ENCODE results near the gene PLA2G5.

Gene PLA2G5

DNA sequence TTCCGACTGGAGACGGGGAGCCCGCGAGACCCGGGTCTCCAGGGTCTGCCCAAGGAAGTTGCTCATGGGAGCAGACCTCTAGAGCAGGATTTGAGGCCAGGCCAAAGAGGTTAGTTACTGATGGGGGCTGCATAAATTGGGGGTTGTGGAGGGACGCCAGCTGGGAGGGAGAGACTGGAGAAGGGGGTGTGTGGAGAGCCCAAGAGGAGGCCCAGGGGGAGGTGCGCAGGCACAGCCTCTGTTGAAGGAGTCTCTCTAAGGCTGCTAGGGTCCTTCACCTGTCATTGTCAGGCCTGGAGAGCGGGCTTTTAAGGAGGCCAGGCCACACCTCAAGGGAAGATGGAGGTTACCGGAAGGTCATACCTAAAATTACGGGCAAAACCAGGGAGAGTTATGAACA, 363 bp downstream of the PLA2G5 start:
- no peak for DNase-seq

DNA sequence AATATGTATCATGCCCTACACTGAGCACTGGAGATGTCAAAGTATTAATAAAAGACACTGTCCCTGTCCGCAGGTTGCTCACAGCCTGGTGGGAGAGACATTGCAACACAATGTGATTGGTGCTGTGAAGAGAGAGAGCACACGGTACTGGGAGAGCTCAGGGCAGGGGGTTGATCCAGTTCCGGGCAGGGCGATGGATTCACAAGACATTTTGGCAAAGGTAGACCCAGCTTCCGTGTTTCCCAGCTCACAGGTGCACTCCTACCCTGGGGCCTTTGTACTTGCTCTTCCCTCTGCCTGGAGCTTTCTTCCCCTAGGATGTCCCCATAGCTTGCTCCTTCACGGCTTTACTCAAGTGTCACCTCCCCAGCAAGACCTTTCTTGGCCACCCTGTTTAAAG, 1.4 kb downstream of the PLA2G5 start:
- DNase-seq = no peak

DNA sequence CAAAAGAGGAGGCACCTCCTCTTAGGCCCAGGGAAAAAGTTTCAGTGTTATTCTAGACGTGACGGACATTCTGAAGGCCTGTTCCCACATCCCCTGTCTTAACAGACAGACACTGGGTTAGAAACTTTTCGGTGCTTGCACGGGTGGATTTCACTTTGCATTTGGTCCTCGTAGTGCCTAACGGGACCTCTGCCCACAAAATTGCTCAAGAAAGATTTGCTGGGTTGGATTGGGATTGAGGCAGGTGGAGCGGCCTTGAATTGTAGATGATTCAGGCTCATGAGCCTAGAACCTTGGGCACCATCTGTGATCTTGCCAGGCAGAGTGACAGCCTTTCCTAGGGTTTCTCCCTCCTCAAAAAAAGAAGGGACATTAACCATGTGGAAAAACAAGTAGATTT, 2.8 kb downstream of the PLA2G5 start:
- DNase-seq = no peak

DNA sequence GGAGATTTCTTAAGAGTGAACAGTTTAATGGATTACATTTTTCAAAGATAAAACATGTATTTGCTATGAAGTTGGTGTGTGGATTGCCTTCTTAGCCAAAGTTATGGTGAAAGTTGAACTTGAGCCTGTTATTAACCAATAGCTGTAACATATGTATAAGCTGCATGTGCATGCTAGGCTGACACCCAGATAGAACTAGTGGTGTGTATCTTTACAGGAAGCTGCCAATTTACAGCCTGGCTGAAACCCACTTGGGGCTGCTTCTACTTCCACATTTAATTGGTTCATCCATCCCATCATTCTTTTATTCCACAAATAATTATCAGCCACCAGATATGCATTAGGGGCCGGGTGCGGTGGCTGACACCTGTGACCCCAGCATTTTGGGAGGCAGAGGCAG, 3.3 kb downstream of the PLA2G5 start:
- no peak for DNase-seq

DNA sequence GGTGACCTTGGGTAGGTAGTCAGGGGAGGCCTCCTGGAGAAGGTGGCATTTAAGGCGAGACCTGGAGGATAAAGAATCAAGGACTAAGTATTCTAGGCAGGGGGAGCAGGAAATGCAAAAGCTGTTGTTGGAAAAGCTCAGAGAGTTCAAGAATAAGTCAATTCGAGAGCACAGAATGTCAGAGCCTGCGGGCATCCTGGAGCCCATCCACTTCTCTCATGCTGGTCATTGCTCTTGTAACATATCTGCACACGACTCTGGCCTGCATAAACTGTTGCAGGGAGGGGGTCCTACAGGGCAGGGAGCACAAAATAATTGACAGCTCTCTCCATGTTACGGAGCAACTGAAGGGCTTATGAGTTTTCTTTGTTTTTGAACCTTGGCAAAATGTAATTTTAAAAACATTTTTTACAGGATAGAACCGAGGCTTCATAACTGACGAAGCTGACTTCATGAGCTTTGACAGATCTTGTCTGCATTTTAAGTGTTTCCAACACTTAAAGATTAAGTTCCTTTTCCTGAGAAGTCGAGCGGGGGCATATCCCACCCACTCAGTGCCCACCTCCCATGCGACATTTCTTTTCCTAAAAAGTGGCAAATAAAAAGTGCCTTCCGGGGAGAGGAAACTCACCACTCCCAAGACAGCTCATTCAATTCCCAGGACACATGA, 4.2 kb downstream of the PLA2G5 start:
- no peak for DNase-seq

DNA sequence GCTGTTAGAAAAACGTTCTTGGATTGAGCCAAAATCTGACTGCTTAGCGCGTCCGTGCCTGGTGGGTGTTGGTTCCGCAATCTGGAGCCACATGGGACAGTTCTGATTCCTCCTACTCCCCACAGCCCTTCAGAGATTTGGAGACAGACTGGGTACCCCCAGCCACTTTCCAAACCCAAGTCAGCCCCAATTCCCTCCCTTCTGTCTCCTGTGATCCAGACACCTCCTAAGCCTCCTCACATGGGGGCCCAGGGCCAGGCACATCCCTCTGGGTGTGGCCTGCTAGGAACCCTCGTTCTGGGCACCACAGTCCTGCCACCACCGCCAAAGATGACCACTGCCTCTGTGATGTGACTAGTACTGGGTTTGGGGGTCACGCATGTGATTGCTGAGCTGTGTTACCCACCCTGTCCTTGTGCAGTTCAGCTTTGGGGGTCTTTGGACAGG, 4.8 kb downstream of the PLA2G5 start:
- no peak for DNase-seq

DNA sequence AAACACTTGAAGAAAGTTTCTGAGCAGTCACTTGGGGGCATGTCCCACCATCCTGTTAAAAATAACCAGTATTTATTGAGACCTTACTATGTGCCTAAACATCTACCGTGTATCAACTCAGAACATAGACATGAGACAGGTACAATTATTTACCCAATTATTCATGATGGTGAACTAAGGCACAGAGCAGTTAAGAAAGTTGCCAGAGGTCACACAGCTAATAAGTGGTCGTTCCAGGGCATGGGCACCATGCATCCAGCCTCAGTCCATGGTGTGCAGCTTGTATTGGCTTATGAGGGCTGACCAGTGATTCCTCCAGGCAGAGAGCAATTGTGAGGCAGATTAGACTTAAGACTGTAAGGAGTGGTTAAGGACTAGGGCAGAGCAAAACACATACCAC, 5.4 kb downstream of the PLA2G5 start:
- no peak for DNase-seq

DNA sequence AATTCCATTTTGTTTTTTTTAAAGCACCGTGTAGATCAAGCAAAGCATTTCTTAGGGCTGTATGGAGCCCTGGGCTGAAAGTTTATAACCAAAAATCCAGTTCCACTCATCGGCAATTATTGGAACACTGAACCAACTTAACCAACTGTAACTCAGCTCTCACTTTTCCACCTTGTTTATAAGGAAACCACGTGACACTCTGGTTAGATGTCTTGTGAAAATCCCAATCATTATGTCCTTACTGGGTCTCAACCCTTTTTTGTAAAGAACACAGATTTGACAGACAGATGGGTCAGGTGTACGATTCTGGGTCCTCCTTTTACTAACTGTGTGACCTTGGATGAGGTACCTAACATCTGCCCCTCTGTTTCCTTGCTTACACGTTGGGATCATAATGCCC, 6.2 kb downstream of the PLA2G5 start:
- DNase-seq = no peak

DNA sequence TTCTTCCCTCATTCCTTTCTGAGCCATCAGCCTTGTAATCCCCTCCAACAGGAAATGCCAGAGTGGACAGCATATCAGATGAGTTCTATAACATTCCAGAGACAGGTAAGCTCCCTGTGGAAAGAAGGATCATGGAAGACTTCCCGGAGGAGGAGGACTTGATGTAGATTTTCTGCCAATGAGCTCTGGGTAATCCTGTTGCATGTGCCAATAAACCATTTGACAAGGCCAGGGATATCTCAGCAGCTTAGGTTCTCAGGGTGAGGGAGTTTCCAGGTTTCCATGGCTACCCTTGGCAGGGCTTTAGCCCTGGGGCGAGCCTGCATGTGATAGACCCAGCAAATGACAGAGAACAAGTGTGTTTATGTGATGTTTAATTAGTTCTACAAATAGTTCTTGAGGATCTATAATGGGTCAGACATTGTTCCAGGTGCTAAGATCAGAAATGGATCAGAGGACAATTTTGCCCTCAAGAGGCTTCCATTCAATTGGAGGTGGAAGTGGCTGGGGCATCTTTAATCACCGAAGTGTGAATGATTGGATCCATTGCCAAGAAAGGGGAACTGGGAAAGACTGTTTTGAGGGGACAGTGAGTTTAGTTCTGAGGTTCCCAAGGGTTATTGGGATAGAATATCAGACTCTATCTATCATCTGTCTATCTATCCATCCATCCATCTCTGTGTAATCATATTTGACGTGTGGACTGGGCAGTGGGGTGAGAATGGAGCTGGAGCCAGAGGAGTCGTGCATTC, 6.9 kb downstream of the PLA2G5 start:
- DNase-seq = no peak

DNA sequence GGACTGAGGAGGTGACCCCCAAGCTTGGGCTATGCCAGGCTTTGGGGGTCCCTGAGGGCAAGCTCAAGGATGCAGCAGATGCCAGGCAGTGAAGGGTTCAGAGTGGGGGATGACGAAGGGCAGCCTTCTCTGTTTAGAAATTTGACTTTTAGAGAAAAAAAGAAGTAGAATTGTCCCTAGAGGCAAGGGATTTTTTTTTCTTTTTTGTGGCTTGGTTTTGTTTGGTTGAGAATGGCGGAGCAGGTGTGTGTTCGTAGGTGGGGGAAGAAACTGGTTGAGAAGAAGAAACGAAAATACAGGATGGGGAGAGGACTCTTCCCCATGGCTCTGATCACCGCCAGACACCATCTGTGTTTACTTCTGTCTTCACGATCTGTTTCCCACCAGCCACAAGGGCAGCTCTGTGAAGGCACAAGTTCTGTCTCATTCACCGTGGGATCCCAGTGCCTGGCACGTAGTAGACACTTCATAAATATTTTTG, 8.2 kb downstream of the PLA2G5 start:
- DNase-seq = no peak

DNA sequence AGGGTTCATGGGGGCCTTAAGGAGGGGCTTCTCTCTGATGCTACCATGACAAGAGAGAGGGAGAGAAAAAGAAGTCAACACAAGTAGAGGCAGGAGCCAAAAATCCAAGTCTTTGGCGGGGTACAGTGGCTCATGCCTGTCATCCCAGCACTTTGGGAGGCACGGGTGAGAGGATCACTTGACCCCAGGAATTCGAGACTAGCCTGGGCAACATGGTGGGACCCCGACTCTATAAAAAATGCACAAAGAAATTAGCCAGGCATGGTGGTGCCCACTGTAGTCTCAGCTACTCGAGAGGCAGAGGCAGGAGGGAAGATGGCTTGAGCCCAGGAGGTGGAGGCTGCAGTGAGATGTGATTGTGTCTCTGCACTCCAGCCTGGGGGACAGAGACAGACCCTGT, 8.7 kb downstream of the PLA2G5 start:
- DNase-seq = no peak

DNA sequence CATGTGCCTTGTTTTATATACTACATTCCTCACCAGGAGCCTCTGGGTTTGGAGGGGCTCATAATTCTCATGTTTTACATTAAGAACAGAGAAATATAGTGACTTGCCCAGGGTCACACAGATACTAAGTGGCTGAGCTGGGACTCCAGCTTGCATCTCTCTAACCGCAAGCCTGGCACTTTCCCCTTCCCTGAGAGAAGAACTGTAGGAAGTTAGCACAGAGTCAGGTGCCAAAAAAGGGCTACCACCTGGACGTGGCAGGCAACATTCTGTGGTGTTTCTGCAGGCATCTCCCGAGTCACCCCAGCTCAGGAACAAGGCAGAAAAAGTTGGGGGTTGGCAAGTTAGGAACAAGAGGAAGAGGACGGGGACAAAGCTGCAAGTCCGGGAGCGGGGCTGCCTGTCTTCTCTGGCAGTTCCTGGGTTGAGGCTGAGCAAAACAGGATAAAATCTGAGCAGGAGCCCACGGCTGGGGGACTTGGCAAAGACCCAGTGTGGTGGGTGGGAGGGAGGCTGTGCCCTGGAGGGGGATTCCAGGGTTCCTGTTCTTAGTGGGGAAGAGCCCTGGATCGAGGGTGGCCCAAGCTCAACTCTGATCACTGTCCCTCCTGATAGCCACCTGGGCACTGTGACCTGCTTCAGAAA, 9.8 kb downstream of the PLA2G5 start:
- DNase-seq = no peak

DNA sequence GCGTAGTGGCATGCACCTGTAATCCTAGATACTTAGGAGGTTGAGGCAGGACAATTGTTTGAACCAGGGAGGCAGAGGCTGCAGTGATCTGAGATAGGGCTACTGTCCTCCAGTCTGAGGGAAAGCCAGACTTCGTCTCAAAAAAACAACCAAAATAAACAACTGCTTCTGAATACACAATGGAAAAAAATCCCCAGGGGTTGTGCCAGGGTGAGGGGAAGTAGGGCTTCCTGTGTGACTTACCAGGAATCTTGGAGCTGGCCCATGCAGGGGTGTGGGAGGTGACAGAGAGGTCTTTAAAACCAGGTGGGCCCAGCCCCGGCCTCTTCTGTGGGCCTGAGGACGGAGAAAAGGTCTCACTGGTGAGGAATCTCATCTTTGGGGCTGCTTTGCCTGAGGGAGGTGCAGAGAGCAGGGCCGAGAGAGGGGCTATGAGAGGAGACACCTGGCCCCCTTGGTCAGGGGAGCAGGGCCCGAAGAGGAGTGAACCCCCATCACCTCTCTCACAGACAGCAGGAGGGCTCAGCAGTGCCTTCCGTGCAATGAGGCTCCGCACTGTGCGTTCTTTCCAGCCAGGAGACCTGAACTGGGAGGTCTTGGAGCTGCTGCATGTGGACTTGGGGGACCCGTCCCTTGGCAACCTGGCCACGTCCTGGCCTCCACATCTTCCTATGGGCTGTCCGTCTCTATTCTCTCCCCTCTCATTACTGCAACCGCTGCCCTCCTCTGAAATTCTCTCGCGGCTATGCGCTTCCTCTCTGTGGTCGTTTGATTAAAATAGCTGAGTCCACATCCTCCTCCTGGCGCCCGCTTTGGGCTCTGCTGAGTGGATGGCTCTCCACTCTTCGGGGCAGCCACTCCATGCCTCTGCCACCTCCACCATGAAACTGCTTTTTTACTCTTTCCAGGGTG, 10.7 kb downstream of the PLA2G5 start:
- no peak for DNase-seq

DNA sequence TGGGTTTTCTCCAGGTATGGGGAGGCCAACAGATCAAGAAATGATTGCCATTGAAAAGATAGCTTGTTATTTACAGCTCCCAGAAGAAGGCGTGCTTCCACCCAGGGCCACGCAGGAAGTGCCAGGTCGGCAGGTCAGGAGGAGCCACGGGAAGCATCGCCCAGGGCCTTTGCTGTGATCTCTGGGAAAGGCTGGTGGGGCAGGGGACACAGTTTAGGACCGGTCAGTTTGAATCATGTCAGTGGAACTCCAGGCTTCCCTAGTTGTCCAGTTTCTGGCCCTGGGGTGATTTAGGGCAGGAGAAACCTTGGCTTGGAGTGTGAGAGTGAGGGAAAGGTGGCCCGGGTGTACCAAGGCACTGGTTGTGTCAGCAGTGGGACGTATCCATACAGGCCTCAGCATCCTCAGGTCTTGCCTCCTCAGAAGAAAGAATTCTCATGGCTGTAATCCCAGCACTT, 11.4 kb downstream of the PLA2G5 start:
- no peak for DNase-seq

DNA sequence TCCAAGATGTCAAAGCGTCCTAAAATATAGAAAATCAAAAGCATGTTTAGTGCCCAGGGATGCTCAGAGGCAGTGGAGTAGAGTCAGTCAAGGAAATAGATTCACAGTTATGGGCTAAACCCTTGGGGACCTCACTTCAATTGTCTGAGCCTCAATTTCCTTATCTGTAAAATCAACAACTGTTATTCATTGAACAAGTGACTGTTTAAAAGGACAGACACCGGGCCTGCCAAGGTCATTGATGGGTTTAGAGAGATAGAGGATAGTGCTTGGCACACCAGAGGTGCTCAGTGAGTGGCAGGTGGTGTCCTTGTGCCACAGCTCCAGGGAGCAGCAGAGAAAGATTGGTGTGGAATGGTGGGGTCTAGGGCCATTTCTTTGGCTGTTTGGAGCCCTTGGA, 12.8 kb downstream of the PLA2G5 start:
- no peak for DNase-seq

DNA sequence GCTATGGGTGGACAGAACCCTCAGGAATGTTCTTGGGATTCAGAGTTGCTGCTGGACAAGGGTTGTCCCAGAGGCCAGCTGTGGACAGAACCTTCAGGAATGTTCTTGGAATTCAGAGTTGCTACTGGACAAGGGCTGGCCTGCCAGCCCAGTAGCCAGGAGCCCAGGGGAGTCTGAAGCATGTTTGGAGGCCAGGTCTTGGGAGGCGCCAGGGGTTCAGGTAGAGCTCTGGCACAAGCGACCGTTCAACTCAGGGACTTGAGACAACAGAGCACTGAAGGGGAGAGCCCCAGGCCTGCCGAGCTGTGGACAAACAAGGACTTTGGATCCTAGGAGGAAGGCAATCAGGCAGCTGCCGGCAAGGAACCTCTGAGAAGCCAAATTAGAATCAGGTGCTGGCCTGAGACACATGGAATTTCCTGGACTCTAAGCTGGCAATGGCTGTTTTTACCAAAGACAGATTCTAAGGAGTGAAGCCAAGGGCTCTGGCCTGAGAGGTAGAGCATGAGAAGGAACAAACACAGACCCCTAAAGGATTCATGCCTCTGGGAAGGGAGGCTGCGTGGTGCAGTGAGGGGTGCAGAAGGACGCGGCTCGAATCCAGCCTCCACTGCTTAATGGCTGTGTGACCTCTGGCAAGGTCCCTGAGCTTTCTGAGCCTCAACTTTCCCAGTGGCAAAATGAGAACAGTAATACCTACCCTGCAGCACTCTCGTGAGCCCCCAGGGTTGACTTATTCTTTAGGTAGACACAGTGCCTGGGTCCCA, 13.4 kb downstream of the PLA2G5 start:
- no peak for DNase-seq

DNA sequence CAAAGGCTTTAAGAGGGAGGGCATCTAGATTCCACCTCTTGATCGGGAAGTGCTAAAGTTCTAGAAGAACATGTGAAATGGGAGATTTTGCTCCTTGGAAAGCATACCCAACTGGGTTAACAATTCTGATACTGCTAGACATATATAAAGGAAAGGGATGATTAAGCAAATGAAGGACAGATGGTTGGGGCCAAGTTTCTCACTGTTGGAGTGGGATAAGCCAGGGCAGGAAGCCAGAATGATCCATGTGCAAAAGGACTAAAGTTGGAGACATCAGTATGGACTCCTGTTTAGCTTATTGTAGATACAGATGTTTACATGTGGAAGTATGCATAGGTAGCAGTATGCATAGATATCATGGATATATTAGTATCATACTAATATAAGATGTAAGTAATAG, 16.8 kb downstream of the PLA2G5 start:
- no peak for DNase-seq

DNA sequence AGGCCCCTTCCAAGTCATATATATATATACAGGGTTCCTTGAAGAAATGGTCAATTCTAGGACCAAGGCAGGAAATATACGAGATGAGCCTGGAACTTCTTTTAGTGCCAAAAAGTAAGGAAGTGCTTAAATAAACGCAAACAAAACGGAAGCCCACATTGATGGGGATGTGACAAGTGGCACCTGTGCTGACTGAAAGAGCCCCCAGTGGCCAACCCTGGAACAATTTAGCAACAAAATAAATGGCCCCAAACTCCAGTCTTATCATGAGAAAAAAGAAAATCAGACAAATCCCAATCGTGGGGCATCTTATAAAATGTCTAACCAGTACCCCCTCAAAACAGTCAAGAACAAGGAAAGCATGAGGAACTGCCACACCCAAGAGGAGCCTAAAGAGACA, 17.7 kb downstream of the PLA2G5 start:
- DNase-seq = no peak

DNA sequence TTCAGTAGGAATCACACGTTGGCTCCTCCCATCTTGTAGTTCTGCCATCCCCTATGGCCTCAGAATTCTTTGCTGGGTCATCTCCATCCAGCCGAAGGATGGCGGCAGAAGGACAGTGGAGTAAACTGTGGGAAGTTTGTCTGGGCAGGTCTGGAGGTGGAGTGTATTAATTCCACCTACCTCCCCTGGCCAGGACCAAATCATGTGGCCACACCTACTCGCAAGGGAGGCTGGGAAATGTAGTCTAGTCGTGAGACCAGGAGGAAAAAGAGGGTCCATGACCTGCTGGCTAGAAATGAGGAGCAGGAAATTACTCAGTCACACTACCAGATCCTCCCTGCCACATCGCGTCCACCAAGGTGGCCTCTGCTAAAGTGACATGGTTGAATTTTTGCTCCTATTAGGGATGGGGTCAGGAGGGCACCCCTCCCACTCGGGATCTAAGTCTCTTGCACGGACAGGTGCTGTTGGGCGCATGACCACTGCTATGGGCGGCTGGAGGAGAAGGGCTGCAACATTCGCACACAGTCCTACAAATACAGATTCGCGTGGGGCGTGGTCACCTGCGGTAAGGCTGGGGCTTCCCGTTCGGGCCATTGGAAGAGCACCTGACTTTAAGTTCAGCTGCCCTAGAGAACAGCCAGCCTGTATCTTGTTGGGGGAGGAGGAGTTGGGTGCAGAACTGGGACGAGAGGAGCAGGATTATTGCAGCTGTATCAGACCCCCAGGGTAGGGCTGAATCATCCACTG, 19.5 kb downstream of the PLA2G5 start:
- DNase-seq = no peak

DNA sequence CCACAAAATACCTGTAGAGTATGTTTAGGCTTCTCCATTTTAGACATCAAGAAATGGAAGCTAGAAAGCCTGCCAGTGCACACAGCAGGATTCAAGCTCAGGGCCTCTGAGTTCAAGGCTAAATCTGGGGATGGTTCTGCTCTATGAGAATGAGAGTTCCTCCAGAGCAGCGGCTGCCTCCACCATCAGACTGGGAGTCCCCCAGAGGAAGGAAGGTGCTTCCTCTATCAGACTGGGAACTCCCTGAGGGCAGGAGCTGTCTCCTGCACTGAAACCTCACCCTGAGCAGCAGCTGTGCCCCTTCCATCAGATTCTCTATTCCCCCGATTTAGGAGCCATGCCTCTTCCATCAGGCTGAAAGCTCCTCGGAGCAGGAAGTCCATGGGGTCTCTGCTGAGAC, 20.1 kb downstream of the PLA2G5 start:
- DNase-seq = no peak

DNA sequence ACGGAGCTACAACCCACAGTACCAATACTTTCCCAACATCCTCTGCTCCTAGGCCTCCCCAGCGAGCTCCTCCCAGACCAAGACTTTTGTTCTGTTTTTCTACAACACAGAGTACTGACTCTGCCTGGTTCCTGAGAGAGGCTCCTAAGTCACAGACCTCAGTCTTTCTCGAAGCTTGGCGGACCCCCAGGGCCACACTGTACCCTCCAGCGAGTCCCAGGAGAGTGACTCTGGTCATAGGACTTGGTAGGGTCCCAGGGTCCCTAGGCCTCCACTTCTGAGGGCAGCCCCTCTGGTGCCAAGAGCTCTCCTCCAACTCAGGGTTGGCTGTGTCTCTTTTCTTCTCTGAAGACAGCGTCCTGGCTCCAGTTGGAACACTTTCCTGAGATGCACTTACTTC, 20.6 kb downstream of the PLA2G5 start:
- DNase-seq = no peak

Measured in stimulated activated CD8-positive, alpha-beta memory T cell treated with anti-CD3 and anti-CD28 coated beads, Interleukin-4, amount 100 ng/mL, for 48 hours (primary cell).